HG03095 (cell line): ENCODE results near the gene RAB40B.
"Not testable (repeated sequence)": the region's sequence is repeated elsewhere in the genome, so short reads cannot be mapped to it uniquely, and the experiment has no call there.

Source experiments
- ATAC-seq: cut with Tn5 transposase; IDR thresholded peaks from one replicate; pipeline ENCODE4 v1.9.1; 2021; ENCODE audit warnings: moderate library complexity; ENCODE audit not compliant: unreplicated experiment

The RAB40B gene

GRCh38 chr17:82698065-82698973 lies at the start of gene RAB40B:
TSS of gene RAB40B (minus strand) at chr17:82698698. CDS start at chr17:82698596, 102 bp downstream.
- peak; percentile 95 for ATAC-seq

GRCh38 chr17:82745524-82745923 lies 47.0 kb upstream of the RAB40B start:
- no peak for ATAC-seq

- not testable (repeated sequence) for ATAC-seq
These were observed 46.2 kb upstream of the RAB40B start for GRCh38 chr17:82744736-82745135.

DNA sequence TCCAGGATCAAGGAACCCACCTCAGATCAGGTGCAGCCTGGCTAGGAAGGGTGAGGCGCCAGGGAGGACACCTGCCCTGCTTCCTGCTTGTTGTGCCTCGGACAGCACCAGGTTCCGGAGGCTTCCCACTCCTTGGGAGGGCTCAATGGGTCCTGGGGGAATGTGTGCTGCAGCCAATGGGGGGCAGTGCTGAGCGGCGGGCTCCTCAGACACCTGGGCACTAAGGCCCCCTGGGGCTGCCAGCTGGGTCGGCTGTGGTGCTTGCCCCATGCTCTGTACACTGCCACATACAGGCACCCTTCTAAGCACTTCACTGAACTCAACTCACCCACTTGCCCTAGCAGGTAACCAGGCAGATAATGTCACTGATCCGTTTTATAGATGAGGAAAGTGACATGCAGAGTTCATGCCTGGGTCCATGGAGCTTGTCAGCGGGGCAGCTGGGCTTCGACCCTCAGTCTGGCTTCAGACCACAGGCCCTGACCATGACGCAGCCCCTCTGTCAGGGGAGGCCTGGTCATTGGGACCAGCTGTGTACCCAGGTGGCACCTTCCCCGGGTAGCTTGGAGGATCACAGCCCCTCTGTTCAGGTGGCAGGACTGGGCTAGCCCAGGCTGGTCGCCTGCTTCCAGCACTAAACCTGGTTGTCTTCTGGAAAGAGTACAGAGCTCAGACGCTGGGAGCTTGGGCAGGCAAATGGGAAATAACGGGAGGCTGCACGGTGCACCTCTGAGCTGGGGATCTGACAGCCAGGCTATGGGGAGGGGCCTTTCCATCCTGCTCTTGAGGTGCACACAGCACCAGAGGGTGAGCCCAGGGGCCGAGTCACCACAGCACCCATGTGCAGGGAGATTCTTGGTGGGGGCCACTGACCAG lies 45.1 kb upstream of the RAB40B start:
- ATAC-seq, result no peak

DNA sequence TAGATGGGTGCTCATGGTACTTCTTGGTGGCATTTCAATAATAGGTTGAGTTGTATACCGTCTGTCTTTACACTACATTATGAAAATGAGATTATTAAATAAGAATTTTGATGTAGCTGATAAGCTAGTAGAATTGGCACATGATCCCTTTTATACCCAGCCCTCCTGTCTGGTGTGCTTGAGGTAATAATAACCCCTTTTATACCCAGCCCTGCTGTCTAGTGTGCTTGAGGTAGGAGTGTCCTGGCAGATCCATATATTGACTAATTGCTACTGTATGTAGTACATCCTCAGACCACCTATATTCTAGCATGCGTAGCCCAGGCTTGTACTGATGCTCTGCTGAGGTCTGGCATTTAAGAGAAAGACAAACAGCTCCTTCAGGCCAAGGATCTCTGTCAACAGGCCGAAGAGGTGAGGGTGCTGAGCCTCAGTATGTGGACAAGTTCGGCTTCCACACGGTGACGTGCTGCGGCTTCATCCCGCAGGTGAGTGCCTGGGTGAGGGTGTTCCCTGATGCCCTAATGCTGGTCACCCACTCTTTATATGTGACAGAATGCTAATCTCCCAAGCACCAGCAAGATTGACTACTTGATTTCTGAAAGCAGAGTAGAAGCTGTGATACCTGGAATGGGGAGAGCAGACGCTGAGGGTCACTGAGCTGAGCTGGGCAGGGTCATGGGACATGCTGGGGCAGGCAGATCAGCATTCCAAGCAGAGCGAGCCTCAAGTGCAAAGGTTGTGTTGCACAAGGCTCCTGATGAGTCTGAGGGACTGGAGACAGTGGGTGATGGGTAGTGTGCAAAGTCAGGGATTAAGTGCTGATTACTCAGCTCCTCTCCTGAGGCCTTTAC lies 42.6 kb upstream of the RAB40B start:
- no peak for ATAC-seq

- ATAC-seq, result no peak
These were observed 39.7 kb upstream of the RAB40B start for GRCh38 chr17:82737967-82738877.

DNA sequence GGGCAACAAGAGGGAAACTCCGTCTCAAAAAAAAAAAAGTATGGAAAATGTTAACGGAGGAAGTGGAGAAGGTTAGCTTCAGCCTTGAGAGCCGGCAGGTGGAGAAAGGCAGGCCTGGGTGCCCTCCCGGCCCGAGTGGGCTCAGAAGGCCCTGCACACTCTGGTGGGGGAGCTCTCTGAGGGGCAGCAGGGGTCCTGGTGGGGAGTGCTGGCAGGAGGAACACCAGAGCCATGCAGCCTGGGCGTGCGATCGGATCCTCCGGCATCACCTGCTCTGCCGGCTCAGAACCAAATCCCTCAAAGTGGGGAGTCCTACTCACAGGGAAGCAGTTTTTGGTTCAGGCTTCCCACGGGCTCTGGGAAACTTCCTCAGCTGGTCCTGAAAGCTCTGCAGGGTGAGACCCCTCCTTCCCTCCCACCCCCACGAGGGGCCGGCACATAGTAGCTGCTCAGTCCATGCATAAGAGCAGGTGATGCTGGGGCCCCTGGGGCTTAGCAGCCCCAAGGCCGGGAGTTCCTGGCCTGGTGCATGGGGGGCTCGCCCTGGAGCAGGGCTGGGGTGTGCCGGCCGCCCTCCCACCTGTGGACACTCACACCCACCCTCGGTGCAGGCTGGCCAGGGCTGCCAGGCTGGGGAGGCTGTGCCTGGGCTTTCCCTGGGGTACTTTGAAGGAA lies 38.1 kb upstream of the RAB40B start:
- ATAC-seq, result no peak

- ATAC-seq, result no peak
These were observed 36.7 kb upstream of the RAB40B start, which contains the start of gene FN3K for GRCh38 chr17:82734987-82735866. TSS of gene FN3K (plus strand) at chr17:82735615. CDS start at chr17:82735637, 22 bp downstream.

GRCh38 chr17:82732118-82732743 lies 33.7 kb upstream of the RAB40B start:
- ATAC-seq, result no peak

DNA sequence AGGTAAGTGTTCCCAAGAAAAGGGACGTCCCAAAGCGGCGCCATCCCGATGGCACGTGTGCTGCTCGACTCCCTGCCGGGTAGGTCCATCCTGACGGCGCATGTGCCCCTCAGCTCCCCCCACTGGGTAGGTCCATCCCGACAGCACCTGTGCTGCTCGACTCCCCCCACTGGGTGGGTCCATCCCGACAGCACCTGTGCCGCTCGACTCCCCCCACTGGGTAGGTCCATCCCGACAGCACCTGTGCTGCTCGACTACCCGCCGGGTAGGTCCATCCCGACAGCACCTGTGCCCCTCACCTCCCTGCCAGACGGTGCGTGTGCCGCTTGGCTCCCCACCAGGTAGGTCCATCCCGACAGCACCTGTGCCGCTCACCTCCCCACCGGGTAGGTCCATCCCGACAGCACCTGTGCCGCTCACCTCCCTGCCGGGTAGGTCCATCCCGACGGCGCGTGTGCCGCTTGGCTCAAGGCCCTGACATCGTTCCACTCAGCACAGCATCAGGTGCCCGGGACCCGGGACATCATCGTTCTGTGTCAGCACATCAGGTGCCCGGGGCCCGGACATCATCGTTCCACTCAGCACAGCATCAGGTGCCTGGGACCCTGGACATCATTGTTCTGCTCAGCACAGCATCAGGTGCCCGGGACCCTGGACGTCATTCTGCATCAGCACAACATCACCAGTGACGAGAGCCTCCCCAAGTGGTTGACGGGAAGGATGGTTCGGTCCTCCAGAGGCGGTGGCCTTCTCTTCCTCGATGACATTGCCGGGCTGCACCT lies 31.2 kb upstream of the RAB40B start:
- no peak for ATAC-seq

DNA sequence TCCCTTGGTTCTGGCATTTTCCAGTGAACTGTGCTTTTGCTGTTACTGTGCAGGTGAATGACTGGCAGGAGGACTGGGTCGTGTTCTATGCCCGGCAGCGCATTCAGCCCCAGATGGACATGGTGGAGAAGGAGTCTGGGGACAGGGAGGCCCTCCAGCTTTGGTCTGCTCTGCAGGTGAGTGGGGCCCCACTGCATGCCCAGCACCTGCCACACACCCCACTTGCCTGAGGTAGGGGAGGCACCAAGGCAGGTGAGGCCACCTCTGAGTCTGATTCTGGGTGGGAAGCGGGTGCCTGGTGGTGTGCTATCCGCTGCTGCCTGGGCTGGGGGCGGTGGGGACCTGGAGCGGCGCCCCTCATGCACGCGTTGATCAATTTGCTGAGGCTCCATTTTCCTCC lies 27.9 kb upstream of the RAB40B start:
- no peak for ATAC-seq

DNA sequence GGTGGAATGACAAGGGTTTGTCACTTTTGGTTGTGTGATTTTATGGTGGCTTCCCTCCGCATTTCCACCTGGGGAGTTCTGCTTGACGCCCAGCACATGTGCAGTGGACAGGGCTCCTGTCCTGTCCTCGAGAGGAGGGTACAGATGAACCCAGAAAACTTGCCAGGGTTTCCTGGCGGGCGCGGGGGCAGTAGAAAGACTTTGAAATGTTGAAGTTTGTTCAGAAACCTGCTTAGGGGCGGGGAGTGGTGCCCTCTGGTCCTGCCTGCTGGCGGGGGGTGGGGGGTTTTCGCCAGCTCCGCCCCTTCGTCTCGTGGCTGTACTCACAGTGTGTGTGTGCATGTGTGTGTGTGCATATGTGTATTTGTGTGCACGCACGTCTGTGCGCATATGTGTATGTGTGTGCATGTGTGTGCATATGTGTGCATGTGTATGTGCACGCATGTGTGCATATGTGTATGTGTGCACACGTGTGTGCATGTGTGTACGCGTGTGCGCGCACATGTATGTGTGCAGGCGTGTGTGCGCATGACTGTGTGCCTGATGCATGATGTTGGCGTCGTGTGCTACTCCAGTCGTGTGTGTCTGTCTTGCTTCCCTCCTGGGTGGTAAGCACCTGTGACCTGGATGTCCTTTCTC lies 24.8 kb upstream of the RAB40B start:
- ATAC-seq, result no peak

GRCh38 chr17:82722341-82723013 lies 24.0 kb upstream of the RAB40B start:
- no peak for ATAC-seq

DNA sequence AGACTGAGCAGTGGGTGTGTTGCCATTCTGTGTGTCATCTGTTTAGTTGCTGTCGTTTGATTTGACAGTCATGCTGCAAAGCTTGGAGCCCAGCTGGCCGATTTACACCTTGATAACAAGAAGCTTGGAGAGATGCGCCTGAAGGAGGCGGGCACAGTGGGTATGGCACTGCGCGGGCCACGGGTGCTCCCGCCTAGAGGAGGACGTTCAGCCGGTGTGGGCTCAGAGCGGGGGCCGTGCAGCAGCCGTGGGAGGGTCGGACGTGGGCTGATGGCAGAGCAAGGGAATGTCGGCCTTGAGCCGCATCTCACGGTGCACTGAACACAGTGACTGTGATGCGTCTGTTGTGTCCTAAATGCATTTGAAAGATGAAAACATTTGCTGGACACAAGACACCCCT lies 21.7 kb upstream of the RAB40B start:
- ATAC-seq, result no peak

DNA sequence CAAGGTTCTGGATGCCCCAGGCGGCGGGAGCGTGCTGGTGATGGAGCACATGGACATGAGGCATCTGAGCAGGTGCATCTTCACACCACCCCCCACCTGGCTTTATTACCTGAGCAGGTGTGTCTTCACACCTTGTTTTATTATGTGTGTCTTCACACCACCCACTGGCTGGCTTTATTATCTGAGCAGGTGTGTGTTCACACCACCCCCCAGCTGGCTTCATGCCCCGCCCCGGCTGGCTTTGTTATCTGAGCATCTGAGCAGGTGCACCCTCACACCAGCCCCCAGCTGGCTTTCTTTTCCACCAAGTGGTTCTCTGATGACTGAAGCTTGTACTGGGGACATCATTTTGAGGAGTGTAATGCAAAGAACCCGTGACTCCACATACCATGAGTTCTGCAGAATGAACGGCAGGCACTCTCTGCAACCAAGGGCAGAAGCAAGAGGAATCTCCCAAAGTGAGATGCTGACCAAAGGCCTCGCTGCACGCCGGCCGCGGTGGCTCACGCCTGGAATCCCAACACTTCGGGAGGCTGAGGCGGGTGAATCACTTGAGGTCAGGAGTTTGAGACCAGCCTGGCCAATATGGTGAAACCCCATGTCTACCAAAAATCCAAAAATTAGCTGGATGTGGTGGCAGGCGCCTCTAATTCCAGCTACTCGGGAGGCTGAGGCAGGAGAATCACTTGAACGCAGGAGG lies 20.6 kb upstream of the RAB40B start:
- ATAC-seq, result no peak
